HL-60 (cell line): ENCODE results near the gene NELFB.

Source experiments
- CTCF ChIP-seq: IDR thresholded peaks from one replicate; pipeline ENCODE4 v1.5.1; 2011; ENCODE audit warnings: low read length, control low read depth, inconsistent platforms; ENCODE audit not compliant: insufficient read depth
- GABPA ChIP-seq: IDR thresholded peaks from 2 replicates; pipeline ENCODE4 v1.6.1; 2012; ENCODE audit warnings: low read depth
- POLR2AphosphoS5 ChIP-seq: IDR thresholded peaks from 2 replicates; pipeline ENCODE4 v1.6.1; 2012; ENCODE audit warnings: low read depth
- REST ChIP-seq: IDR thresholded peaks from 2 replicates; pipeline ENCODE4 v1.6.1; 2012; ENCODE audit warnings: low read depth; ENCODE audit not compliant: insufficient replicate concordance
- SPI1 ChIP-seq: IDR thresholded peaks from 2 replicates; pipeline ENCODE4 v1.6.1; 2012; ENCODE audit warnings: low read depth, mild to moderate bottlenecking, borderline replicate concordance

- no peak for TF ChIP-seq CTCF
- TF ChIP-seq REST = no peak
- TF ChIP-seq POLR2AphosphoS5 = no peak
- no peak for TF ChIP-seq SPI1
- no peak for TF ChIP-seq GABPA
Measured at GRCh38 chr9:137244486-137245449, 10.4 kb upstream of the NELFB start.
